GM18520 (cell line): ENCODE results near the gene AFF2.

ENCODE experiments used
- ATAC-seq: cut with Tn5 transposase; IDR thresholded peaks from one replicate; pipeline ENCODE4 v1.9.1; 2021; ENCODE audit not compliant: unreplicated experiment

The AFF2 gene

DNA sequence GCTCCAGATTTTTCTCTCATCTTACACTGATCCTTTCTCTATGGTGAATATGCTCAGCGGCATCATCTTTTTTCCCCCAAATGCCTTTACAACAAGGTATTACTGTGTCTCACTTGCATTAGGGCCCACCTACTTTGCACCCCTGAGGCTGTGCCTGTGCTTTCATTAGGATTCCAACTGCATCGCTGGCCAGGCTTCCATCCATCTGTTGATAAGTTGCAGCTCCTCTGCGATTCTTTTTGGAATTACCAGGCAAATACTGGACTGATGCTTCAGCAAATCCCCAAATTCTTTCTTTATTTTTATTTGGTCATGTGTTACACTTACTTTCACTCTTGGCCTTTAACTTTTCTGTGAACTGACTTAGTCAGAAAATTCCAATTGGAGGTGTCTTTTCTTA, 77.3 kb downstream of the AFF2 start:
- ATAC-seq, result no peak

DNA sequence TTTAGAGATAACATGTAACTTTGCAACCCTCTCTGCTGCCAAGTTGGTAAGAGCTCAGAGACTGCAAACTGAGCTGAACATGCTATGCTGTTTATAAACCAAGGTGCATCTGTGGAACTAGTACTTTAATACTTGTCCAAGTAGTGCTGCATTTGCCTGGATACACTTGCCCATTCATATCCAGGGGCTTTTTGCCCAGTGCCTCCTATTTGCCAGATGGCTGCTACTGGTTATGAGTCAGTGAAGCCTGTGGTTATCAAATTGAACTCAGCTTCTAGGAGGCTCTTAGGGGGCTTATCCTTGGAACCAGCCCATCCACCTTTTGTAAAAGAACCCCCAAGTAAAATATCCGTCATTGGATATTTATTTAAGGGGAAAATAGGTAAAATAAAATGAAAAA, 79.6 kb downstream of the AFF2 start:
- ATAC-seq, result no peak

DNA sequence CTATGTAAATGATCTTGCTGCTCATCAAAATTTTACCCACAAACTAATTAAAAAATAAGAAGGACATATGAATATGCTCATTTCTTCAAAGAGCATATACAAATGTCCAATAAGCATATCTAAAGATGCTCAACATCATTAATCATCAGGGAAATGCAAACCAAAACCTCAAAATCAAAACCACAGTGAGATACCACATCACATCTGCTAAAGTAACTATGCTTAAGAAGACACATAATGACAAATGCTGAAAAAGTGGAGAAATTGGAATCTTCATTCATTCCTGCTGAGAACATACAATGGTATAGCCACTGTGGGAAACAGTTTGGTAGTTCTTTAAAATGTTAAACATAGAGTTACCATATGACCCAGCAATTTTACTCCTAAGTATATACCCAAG, 81.9 kb downstream of the AFF2 start:
- no peak for ATAC-seq

DNA sequence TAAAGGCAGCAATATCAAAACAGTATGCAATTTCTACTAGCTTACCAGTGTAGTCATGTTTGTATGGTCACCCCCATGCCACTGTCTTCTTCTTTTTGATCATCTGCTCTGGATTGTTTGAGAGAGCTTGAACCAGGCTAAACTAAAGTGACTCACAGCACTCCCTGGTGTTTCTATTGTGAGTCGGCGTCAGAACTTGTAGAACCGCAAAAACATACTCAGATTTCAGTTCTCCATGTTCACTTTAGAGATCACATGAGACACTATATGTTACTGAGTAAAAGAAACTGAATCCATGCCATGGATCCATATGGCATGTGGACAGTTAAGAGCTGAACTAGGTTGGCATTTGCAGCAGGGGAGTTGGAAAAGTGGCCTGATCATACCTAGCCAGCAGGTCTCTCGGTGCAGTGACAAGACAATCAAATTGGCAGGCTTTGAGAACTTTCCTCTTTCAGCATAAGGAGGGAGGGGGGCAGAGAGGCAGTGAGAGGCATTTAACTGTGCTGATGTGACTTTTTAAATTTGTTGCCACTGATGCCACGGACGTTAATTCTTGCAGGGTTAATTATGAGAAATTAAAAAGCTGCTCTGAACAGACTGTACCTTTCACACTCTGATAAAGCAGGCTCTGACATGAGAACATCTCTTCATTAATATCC, 88.4 kb downstream of the AFF2 start:
- no peak for ATAC-seq

DNA sequence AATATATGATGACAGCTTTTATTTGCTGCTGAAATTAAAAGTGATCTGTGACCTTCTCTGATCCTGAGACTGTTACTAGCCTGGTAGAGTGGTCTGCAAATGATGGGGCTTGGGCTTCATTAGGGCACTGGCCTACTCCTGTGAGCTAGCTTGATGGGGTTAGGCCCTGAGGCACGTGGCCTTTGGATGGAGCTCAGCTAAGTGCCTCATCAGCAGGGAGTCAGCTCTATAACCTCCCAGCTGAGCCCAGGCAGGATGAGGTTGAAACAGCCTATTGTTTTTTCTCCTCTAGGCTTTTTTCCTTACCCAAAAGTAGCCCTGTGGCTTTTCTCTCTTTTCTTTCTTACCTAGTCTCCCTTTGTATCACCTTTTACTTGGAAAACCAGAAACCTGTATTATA, 92.2 kb downstream of the AFF2 start:
- ATAC-seq, result no peak

DNA sequence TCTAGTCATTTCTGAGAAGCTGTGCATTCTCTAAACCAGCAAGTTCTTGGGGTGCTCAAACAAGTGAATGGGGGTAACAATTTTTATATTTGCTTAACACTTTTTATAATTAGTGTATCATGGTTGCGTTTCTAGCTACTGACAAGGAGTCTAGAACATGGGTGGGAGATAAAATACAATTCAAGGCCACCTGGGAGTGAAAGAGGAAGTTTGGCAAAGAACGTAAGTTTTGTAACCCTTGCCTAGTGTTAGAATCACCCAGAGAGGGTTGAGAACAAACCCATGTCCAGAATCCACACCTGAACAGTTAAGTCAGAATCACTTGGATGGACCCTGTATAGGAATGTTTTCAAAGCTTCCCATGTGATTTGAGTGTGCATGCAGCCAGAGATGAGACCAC, 92.7 kb downstream of the AFF2 start:
- no peak for ATAC-seq

DNA sequence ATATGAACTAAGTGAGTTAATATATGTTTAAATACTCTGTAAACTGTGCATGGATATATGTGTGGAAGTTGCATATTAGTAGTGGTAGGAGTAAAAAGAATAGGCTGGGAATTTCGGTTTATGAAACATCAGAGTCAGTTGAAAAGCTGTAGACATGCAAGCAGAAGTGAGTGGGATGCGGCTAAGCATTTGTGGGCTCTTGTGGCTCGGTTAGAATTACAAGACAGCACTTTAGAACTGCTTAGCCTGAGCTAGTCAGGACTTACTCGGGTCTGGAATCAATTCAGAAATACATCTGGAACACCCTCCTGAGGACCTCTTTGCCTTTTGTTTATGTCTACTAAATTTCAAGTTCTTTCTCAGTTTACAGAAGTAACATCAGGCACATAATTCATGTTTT, 93.6 kb downstream of the AFF2 start:
- no peak for ATAC-seq

DNA sequence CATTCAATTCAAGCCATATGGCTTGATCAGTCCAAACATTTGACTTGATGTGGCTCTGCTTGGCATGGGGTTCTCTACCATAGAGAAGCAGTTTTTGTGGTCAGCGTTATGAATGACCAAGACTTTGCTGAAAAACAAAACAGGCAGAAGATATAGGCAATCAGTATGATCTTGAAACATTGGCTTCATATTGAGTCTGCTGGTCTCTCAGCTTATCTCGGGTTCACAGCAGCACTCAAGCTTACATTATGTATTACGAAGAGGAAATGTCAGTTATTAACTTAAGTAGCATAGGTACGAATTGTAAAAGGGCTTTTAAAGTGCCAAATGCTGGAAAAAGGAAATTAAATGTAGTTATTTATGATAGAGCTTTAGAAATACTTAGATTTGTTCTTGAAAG, 99.0 kb downstream of the AFF2 start:
- no peak for ATAC-seq

DNA sequence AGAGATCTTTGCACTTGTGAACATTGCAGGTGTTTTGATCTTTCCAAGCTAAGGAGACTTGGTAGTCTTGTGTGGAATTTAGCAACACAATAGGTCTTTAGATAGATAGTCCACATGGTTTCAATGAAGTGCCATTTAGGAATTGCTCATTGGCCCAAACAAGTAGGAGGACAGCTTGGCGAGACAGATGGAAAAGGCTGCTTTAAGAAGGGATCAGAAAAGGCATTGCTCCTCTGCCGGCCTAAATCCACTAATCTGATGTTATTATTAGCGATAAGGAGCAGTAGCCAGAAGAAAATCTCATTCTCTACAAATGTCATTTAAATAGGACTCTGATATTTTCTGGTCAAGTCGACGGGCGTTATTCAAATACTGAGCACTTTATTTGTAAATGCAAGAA, 99.7 kb downstream of the AFF2 start:
- ATAC-seq, result no peak

DNA sequence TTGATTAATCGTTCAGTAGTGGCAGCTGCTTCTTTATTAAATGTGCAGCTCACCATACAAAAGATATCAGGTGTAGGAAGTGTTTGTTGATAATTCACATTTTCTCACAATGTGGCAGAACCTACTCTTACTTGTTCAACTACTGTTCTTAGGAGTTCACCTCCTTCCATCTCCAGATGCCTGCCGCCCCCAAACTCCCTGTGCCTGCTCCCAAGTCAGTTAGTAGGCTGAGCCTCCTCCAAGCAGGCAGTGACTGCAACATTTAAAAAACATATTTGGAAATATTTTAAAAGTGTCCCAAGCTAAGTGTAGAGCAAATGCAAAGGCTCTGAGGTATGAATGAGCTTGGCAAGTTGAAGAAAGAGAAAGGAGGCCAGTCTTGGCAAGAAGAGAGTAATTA, 100.2 kb downstream of the AFF2 start:
- no peak for ATAC-seq

DNA sequence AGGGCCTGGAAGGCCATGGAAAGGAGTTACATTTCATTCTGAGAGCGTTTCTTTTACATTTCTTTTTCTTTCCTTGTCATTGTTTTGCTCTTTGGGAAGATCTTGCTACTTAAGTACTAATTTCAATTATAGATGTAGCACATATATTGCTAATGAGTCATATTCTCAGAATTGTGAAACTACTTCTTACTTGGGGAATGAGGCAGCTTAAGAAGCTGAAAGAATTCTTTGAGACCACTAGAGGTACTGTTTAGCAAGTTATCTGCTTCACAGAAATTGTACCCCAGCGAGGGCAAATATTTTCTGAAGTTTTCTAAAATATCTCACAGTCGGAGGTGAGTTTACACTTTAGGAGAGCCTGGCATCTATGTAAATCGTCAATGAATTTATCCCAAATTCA, 100.6 kb downstream of the AFF2 start:
- ATAC-seq, result no peak

DNA sequence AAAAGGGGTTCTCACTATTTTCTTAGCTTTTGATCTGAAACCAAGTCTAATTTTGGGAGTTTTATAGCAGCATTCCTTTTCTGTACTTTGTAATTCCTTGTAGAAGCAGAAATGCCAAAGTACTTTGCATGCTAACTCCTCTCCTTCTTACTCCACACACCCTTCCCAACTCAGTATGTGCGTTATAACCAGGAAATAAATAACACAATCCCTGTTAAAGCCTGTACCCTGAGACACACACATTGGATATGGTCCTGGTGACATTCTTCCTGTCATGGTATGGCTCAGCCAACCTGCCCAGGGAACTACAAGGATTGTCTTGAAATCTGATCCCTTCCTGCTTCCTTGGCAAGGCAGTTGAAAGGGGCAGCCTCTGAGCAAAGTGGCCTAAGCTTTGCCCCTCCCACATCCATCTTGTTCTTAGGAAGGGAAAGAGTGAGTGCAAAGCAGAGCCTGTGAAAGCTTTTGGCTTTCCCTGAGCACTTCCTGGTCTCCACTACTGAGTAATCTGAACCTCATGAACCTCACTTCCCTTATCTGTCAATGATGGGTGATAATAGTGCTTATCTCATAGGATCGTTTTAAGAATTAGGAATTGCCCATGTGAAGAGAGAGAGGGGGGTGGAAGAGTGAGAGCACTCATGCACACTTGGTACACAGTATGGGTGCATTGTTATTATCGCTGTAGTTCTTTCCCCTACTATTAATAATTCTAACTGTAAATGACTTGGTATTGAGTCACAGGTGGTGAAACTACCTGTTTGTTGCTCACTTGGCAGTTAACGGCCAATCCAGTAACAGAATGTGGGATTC, 109.3 kb downstream of the AFF2 start:
- peak; percentile 80 for ATAC-seq

DNA sequence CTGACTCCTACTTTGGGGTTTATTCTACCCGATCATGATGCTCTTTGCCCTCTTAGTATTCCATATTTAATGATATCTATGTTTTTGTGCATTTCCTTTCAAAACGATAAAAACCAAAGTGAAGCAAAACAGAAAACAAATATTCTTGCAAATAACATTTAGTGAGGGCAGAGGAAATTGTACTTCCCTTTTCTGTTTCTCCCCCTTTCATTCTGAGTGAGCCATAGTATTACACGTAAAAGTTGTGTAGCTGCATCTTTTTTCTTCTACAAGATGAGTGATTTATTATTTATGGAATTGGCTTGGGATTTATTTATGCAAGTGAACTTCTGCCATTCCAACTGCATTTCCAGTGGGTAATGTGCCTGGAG, 109.9 kb downstream of the AFF2 start:
- peak; percentile 38 for ATAC-seq

DNA sequence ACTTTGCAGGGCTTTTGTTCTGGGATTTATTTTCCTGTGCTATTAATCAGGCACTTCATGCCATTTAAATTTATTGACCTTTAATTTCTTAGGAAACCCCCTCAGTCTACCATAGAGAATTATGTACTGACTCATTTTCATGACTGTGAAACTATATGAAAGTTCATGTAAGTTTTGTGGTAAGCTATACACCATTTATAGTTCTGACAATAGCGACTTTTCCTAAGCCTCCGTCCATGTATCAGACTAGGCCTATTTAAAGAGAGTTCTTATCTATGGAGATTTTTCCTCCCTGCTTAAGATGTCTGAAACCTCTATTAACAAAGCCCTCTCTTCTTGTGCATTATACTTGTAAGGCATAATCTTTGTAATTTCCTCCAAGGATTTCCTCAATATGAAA, 111.6 kb downstream of the AFF2 start:
- ATAC-seq, result peak; percentile 44

DNA sequence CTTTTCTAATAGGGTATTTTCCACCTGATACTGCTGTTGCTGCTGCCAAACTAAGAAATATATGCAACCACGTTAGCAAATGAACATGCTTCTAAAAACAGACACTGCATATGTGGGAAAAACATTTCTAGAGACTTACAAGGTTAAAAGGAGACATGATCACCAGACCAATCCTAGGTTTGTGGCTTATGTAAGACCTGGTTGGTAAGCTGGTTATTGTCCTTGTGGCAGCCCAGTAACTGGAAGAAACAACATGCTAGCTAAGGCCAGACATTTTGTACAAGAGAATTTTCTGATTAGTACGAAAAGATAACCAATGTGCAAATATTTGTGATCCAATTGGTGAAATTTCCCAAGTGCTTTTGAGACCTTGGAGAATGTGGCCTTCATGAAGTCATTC, 112.0 kb downstream of the AFF2 start:
- no peak for ATAC-seq

DNA sequence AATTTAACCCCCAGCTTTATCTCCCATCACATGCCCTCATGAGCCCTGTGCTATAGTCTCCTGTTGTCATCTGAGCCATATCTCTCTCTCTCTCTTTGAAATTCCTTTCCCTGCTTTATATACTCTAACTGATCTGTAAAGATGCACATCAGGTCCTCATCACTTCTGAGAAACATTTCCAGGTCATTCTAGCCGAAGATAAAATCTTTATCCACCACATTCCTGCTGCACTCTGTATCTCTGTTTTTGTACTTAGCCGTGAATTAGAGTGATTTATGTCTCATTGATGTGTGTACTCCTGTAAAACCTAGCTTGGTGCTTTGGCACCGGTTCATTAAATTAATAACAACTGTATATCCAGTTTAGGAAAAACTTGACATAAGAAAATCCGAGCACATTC, 113.2 kb downstream of the AFF2 start:
- no peak for ATAC-seq

DNA sequence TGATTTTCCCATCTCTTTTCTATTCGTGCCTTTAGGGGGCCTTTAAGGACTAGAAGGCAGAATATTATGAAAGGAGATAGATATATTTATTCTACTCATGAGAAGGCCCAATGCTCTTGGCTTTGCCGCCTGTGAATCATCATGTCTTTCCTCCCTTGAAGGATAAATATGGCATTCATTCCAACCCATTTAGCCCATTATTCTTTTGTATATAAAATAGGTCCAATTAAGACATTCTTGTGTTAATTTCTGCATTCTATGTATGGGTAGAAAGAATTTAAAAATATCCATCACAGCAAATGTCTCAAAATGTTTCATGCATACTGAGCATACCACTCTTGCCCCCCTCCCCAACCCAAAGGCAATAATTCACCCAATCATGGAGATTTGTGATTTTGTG, 115.1 kb downstream of the AFF2 start:
- no peak for ATAC-seq

DNA sequence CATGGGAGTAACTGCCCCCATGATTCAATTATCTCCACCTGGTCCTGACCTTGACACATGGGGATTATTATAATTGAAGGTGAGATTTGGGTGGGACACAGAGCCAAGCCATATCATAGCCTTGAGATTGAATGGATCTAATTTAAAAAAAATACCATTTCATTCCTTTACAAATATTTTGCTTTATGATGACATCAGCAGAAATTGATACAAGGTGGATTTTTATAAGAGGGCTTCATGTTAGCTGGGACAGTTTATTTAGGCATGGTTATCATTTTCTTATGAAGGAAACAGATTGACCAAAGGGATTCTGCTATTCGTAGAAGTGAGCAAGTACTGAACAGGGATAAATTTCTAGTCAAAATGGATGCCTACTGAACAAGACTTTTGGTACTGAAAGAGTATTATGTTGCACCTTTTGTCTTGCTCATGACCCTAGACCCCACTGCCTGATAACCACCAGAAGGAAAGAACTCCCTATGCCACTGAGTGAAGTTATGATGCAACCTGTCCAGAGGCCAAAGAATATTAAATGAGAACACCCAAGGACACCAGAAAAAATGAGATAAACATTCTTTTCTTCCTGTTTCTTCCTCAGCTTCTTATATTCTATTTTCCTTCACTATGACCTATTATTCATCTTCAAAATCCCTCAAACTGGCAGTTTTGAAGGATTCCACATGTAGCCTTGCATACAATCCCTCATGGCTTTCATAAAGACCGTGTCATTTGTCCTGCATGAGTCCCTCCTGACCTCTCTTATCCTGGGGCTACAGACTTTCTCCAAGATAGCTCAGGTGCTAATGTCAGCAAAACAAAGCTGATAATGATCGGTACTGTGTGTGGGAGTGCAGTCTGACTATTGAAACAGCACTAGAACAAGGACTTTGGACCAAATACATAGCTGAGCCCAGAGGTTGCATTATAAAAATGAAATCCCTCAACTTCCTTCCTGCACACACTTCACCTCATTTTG, 118.3 kb downstream of the AFF2 start:
- no peak for ATAC-seq

DNA sequence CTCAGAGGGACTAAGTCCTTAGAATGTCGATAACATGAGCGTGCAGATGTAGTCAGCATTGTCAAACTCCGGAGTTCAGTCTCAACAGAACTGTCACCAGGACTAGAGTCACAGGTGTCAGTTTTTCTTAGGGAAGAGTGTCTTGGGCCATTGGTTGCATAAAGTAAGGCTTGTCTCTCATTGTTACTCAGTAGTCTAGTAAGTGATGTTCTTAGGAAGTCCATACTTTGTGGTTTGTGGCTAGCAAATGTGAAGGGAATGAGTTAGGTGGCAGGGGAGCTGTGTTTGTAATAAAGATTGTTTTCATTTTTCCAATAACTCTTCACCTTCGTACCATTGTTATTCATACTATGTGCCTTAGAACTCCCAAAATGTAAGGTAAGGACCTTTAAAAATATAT, 119.6 kb downstream of the AFF2 start:
- ATAC-seq, result no peak

DNA sequence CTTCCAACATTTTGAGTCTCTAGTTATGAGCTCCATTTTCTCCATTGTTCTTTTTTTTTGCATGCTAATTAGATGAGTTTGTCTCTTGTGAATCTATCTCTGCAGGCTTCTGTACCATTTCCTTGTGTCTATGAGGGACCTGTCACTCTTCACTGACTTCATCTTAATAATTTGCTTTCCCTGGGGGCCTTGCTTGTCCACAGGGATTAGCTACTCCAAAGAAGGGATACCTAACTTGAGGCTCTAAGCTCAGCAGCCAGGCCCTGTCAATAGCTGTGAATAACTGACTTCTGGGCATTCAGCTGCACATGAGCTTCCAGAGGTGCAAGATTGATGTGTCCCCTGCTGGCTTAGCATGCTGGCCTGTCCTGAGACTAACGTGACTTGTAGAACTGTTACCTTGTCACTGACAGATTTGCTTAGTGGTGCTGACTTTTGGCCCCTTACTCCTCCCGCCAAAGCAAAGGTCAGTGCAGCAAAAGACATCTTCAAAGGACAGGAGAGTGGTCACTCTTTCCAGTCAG, 124.6 kb downstream of the AFF2 start:
- ATAC-seq, result no peak

DNA sequence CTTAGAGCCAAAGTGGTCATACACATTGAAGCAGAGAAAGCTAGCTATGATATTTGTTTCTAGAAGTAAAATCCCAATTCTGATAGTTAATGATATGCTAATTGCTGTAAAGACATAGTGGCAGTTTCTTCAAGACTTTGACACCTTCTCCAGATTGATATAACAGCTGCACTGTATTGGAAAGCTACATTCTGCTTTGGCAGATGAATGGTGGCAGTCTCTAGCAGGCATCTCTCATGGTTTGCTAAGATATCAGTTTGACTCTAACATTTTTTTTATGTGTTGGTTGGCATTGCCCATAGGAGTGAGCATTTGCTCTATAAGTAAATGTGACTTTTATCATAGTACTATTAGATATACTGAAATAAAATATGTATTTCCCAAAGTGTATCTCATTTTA, 128.2 kb downstream of the AFF2 start:
- no peak for ATAC-seq
